Measurements from ENCODE around the gene NR1I3. TPM values are rescaled to one million over a fixed set of nuclear protein-coding genes. Genes with fewer than 3 reads are reported as not detected.
A peak's percentile ranks its signal among the peaks of the same experiment; 100 is the strongest.

Gene NR1I3
- total RNA-seq, 1 experiment from 2014 or later, result not detected

DNA sequence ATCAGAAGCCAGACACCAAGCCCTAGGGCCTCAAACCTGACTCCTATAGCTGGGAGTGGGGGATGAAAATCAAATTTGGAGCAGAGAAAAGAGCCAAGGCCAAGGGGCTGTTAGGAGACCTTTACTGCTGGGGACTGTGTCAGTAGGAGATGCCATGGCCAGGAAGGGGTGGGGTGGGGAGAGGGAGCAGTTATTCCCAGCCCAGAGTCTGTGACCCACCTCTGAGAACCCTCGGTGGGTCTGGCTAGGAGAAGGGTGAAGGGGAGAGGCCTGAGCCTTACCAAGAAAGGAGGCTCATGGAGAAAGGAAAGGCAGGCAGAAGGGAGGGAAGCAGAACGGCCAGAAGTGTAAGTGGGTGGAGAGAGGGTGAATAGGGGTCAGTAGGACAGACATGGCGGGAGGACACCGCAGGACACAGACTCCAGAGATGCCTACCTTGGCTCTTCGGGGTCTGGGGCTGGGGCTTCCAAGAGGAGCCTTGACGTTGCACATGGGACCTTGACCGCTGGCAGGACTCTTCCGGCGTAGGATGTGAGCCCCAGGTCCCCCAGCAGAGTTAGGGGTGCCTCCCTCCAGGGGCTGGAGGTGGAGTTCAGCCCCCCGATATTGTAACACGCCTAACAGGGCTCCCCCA, 40.3 kb downstream of the NR1I3 start:
- Histone ChIP-seq H3K9me3 (replicated peaks) (no peaks in the 10 kb centered on the region), H3K27me3 (no peaks in the 10 kb centered on the region), H3K4me3 (peak overlapping the region; percentile 57), H3K36me3 (peaks cover 16% of the 10 kb centered on the region), H3K4me1 (peaks cover 26% of the 10 kb centered on the region), H3K27ac (peak overlapping the region; percentile 93)
- no peak for DNase-seq

DNA sequence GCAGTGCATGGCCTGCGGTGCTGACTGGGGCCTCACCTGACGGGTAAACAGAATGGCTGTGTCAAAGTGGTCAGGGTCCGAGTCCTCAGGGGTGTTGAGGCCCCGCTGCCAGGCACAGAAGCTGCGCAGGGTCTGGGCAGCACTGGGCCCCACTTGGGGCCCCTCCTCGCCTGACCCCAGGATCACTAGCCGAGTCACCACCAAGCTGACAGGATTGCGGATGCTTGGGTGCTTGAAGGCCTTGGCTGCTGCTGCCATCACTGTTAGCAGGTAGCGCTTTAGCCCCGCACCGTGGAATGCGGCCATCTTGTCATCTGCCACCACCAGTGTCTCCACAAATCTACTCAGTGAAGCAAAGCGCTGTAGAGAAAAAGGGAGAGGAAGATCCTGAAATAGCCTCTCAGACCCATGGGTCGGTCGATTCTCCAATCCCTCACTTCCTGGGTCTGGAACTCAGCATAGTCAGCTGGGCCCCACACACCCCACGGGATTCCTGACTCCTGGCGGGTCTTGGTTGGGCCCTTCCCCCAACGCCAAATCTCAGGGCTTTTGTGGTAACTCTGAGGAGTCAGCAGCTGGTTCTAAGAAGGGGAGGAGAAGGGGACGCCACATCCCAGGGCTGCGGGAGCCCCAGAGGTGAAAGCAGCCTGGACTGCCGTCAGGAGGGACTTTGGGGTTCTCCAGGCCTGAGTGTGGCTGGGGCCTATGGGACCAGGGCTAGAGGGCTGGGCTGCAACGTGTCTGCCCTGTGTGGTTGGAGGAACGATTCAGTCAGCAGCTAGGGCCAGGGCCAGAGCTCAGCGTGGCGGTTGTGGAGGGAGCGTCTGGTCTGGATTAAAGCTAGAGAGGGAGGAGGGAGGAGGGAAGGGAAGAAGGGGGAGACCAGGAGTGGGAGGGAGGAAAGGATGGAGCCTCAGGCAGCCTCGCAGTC, 41.2 kb downstream of the NR1I3 start:
- Histone ChIP-seq H3K27me3 (no peaks in the 10 kb centered on the region), H3K27ac (peak overlapping the region; percentile 93), H3K4me3 (peak overlapping the region; percentile 57), H3K9me3 (replicated peaks) (no peaks in the 10 kb centered on the region), H3K4me1 (peaks cover 26% of the 10 kb centered on the region), H3K36me3 (peaks cover 25% of the 10 kb centered on the region)
- DNase-seq, result peak; percentile 73 to 78

DNA sequence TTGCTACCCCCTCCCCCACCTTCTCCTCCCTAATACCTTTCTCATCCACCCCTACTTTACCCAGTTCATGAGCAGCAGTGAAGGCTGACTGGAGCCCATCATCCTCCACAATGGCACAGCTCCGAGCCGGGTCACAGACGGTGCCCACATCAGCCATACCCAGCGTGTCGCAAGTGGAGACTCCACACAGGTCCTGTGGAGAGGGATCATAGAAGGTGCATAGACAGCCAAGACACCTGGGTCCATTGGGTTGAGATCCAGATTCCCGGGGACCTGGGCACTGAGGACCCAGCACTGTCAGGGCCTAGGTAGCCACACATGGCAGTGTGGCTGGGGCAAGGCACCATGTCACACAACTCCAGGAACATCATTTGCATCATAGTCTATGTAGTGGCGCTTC, 41.9 kb downstream of the NR1I3 start:
- peaks cover 32% of the 10 kb centered on the region for H3K36me3 ChIP-seq
- H3K9me3 ChIP-seq (replicated peaks), result no peaks in the 10 kb centered on the region
- DNase-seq, result no peak
- H3K4me1 ChIP-seq, result peaks cover 24% of the 10 kb centered on the region
- no peaks in the 10 kb centered on the region for H3K27me3 ChIP-seq
- H3K4me3 ChIP-seq, result no peak overlapping the region
- H3K27ac ChIP-seq, result no peak overlapping the region; the same call in 1 of the 2 replicates

DNA sequence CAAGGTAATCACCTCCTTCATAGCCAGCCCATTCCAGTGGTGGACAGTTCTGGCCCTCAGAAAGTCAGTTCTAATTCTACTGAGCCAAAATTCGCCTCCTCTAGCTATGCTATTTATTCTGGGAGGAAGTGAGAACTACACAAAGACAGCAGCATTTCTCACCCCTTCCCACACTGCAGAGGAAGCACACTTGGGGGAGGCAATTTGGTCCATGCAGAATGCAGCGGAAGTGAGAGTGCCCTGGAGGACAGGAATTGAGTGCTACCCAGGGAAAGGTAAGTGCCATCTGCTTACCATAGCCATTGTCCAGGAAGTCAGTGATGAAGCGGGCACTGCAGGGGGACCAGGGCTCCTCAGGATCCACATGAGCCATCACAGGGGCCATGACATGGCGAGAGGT, 42.8 kb downstream of the NR1I3 start:
- Histone ChIP-seq H3K4me1 (peaks cover 15% of the 10 kb centered on the region), H3K9me3 (replicated peaks) (no peaks in the 10 kb centered on the region), H3K27me3 (no peaks in the 10 kb centered on the region), H3K36me3 (peaks cover 35% of the 10 kb centered on the region), H3K4me3 (no peak overlapping the region), H3K27ac (no peak overlapping the region)
- no peak for DNase-seq

DNA sequence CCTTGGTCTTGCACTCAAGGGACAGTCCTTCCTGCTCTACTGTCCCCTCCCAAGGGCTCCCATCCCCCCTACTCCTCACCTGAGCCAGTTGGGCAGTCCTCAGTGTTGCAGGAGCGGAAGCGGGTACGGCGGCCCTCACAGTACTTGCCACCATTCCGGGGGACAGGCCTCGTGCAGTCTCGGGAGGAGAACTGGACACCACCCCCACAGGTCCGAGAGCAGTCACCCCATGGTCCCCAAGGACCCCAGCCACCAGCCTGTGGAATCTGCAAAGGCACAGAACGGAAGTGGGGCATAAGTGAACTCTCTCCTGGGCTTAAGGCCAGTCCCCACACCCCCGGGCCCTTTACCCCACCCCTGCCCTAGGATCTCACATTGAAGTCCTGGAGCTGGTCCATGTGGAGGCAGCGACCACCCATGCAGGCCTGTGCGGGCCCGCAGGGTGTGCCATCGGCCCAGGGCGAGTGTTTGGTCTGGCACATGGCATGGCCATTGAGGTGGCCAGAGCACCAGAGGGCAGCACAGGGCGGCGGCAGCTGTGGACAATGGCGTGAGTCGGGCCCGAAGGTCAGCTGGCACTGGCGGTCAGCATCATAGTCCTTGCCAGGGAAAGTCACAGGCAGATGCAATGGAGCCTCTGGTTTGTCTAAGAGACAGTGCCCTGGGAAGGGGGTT, 44.3 kb downstream of the NR1I3 start:
- DNase-seq, result no peak
- H3K36me3 ChIP-seq, result peaks cover 41% of the 10 kb centered on the region
- no peaks in the 10 kb centered on the region for H3K27me3 ChIP-seq

DNA sequence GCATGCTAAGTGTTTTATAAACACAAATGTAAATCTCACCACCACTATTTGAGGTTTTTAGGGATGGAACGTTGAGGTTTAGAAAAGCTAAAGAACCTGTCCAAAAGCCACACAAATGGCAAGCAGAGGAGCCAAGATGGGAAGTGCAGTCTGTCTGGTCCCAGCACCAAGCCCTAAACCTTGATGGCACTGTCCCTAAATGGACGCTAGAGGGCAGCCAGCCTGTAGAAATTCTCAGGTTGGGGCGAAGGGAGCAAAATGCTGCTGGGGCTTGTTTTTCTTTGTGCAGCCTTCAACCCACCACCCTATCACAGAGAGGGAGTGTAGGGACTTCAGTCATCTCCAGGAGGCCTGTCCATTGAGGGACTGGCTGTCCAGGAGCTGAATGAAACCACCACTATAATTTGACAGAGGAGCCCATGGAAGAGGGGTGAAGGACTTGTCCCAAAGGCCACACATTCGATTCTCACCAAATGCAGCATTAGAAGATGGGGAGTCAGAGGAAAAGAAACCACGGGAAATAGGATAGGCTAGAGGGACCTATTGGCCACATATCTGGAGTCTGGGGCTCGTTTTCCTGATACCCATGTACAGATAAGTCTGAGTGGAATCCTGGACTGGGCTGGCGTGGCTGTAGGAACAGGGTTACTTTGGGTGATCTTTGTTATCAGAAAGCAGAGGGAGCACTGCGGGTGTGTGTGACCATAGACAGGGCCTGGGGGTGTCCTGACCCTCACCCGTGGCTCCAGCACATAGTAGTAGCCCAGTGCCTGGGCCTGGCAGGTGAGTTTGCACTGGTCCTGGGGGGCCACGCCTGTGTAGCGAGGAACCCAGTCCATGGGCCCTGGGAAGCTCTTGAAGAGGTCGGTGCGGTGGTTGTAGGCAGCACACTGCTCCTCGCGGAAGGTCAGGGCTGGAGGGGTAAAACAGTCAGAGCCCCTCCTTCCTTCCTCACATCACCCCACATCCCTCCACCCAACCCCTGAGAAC, 45.2 kb downstream of the NR1I3 start:
- DNase-seq, result peak; percentile 52 to 80
- H3K4me1 ChIP-seq, result peaks cover 5% of the 10 kb centered on the region; the same call in 1 of the 2 replicates
- H3K9me3 ChIP-seq (replicated peaks), result no peaks in the 10 kb centered on the region
- H3K36me3 ChIP-seq, result peaks cover 41% of the 10 kb centered on the region
- H3K27ac ChIP-seq, result no peak overlapping the region
- no peaks in the 10 kb centered on the region for H3K27me3 ChIP-seq
- no peak overlapping the region for H3K4me3 ChIP-seq

More for the DNA sequence above, 44.3 kb downstream of the NR1I3 start:
- H3K4me3 ChIP-seq, result no peak overlapping the region
- H3K4me1 ChIP-seq, result peaks cover 5% of the 10 kb centered on the region; the same call in 1 of the 2 replicates
- no peak overlapping the region for H3K27ac ChIP-seq
- no peaks in the 10 kb centered on the region for H3K9me3 ChIP-seq (replicated peaks)

DNA sequence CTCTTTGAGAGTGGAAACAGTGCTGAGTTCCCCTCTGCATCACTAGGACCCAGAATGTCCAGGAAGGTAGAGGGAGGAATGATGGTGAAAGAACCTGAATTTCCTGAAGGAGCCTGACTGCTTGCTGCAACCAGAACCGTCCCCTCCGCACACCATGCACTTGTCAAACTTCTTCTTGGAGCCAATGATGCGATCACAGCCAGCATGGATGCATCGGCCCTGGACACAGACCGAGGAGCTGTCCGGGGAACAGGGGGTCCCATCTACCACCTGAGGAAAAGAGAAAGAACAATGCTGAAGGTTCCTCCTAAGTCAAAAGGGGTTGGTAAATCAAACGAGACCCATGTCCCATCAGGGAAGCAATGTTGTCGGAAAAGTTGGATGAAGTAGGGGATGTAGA, 46.0 kb downstream of the NR1I3 start:
- peaks cover 41% of the 10 kb centered on the region for H3K36me3 ChIP-seq

DNA sequence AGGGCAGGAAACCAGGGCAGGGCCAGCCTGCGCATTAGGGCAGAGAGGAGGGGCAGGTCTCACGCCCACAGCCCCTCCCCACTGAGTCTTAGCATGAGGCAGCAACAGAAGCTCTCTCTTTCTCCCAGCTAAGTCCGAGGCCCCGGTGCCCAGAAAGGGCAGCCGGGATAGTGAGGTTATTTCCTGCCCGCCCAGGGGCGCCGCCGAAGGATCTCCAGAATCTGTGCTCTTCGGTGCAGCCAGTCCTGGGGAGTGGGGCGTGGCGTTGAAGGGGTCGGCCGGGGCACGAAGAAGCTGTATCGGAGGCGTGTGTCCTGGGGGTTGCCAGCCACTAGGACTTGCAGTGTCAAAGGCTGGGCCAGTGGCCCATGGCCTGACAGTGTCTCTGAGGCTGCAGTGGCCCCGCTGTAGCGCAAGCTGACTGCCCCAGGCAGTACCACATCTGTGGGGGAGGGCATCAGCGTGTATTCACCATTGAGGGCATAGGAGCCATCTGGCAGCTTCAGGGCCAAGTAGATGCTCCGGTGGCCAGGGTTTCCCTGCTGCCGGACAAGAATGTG, 47.0 kb downstream of the NR1I3 start:
- H3K4me1 ChIP-seq, result peaks cover 2% of the 10 kb centered on the region
- no peak overlapping the region for H3K27ac ChIP-seq
- peaks cover 41% of the 10 kb centered on the region for H3K36me3 ChIP-seq
- DNase-seq, result no peak
- H3K27me3 ChIP-seq, result no peaks in the 10 kb centered on the region
- H3K4me3 ChIP-seq, result no peak overlapping the region
- H3K9me3 ChIP-seq (replicated peaks), result no peaks in the 10 kb centered on the region

More for the DNA sequence above, 46.0 kb downstream of the NR1I3 start:
- no peak overlapping the region for H3K27ac ChIP-seq
- no peak overlapping the region for H3K4me3 ChIP-seq
- H3K9me3 ChIP-seq (replicated peaks), result no peaks in the 10 kb centered on the region
- peaks cover 5% of the 10 kb centered on the region; the same call in 1 of the 2 replicates for H3K4me1 ChIP-seq
- DNase-seq, result no peak
- no peaks in the 10 kb centered on the region for H3K27me3 ChIP-seq

DNA sequence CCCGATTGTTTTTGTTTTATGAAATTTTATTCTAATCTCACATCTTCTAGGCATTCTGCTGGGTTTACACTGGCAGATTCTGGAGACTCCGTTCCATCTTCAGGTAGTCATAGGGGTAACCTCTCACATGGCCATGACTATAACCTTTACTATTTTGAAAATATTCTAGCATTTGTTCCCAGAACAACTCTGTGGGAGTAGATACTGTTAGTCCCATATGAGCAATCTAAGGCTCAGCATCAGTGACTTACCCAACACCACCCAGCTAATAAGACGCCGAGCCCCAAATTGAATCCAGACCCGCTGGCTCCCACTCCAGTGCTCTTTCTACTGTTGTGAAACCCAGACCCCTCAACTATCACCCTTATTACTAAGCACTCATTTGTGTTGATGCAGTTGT, 49.0 kb downstream of the NR1I3 start:
- no peaks in the 10 kb centered on the region for H3K27me3 ChIP-seq
- H3K9me3 ChIP-seq (replicated peaks), result no peaks in the 10 kb centered on the region
- DNase-seq, result no peak
- peaks cover 14% of the 10 kb centered on the region for H3K4me1 ChIP-seq
- peaks cover 33% of the 10 kb centered on the region for H3K36me3 ChIP-seq
- H3K4me3 ChIP-seq, result no peak overlapping the region
- H3K27ac ChIP-seq, result no peak overlapping the region

DNA sequence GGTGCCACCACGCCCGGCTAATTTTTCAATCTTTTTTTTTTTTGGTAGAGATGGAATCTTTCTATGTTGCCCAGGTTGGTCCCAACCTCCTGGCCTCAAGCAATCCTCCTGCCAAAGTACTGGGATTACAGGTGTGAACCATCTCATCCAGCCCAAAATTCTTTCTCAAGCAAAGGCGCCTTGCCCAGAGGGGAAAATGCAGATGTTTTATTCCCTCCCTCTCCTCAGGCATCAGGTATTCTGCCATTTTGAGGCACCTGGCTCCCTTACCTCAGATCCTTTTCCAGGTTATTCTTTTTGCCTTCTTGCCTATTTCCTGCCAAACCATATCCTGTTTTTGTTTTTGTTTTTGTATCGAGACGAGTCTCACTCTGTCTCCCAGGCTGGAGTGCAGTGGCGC, 49.6 kb downstream of the NR1I3 start:
- no peak for DNase-seq
- H3K9me3 ChIP-seq (replicated peaks), result no peaks in the 10 kb centered on the region
- peaks cover 32% of the 10 kb centered on the region for H3K36me3 ChIP-seq
- H3K27me3 ChIP-seq, result no peaks in the 10 kb centered on the region
- no peak overlapping the region for H3K4me3 ChIP-seq
- peaks cover 14% of the 10 kb centered on the region for H3K4me1 ChIP-seq
- no peak overlapping the region for H3K27ac ChIP-seq

DNA sequence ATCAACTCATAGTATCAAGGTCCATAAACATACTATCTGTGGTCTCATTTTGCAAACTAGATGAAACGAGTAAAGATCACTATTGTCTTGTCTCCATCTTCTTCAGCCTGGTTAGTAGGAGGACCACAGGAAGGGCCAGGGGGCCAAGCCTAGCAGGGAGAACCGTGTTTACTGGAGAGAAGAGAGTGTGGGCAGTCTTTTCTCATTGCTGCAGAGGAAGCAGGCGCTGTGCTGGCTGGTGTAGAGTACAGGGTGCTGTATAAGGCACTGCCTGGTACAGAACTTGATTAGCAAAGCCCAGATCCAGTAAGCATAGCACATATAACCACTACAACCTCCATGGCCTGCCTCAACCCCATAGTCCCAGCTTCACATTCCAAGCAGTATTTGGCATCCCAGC, 50.7 kb downstream of the NR1I3 start:
- DNase-seq, result no peak
- no peak overlapping the region for H3K4me3 ChIP-seq
- H3K4me1 ChIP-seq, result peaks cover 14% of the 10 kb centered on the region
- H3K27ac ChIP-seq, result no peak overlapping the region
- H3K9me3 ChIP-seq (replicated peaks), result no peaks in the 10 kb centered on the region
- no peaks in the 10 kb centered on the region for H3K27me3 ChIP-seq
- peaks cover 21% of the 10 kb centered on the region for H3K36me3 ChIP-seq

DNA sequence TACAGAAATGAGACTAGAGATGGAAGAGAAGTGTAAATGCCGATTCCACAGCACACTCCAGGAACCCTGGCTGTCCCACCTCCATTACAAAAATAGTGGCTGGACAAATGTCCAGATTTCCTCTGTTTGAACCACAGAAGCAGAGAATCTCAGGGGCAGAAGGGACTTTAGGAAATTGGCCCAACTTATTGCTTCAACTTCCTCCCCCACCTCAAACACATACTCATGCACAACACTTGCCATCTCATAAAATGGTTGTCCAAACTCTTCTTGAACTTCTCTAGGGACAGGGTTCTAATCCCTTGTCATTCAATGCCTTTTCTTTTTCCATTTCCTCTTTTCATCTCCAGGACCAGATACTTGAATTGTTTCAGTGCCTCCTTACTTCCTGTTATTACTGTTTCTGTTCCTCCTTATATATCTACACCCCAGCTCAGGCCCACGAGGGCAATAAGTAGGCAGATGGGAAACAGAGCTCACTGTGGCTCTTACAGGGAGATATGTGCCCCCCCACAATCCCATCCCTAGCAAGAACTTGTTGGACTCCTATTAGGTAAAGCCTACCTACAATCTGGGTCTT, 52.2 kb downstream of the NR1I3 start:
- Histone ChIP-seq H3K4me3 (0 out of 2 replicates have a peak overlapping the region, but pooled peaks have one; percentile 8), H3K36me3 (peaks cover 6% of the 10 kb centered on the region; the same call in 1 of the 2 replicates), H3K27me3 (no peaks in the 10 kb centered on the region), H3K9me3 (replicated peaks) (no peaks in the 10 kb centered on the region), H3K4me1 (peaks cover 14% of the 10 kb centered on the region), H3K27ac (peak overlapping the region; percentile 48)
- no peak for DNase-seq

DNA sequence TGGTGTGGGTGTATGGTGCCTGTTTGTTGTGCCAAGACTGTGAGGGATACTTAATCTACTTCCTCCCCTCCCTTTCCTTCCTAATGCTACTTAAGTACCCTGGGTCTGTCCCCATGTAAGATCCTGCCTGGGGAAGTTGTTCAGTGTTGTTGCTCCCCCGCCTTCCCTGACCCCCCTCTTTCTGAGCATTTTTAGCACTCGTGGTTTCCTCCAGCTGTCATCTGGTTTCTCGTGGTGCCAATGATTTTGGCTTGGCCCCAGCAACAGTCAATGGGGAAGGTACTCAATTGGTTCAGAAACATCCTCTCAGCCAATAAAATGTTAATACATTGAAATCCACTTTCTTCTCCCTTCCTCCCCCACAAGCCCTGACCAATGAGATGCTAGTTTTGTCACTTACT, 52.7 kb downstream of the NR1I3 start:
- peaks cover 14% of the 10 kb centered on the region for H3K4me1 ChIP-seq
- H3K27me3 ChIP-seq, result no peaks in the 10 kb centered on the region
- no peaks in the 10 kb centered on the region for H3K9me3 ChIP-seq (replicated peaks)
- peaks cover 5% of the 10 kb centered on the region; the same call in 1 of the 2 replicates for H3K36me3 ChIP-seq
- DNase-seq, result peak; percentile 86 to 92
- peak overlapping the region; percentile 48 for H3K27ac ChIP-seq
- no peak overlapping the region for H3K4me3 ChIP-seq

Data from SJCRH30 (cell line).